ENCODE results near the gene C1orf105.

The C1orf105 gene

GRCh38 chr1:172390683-172391551, 29.6 kb upstream of the C1orf105 start:
- peak overlapping the region; percentile 44 for H3K4me3 ChIP-seq (ENCODE audit: insufficient read depth, low read length, poor library complexity, severe bottlenecking)

DNA sequence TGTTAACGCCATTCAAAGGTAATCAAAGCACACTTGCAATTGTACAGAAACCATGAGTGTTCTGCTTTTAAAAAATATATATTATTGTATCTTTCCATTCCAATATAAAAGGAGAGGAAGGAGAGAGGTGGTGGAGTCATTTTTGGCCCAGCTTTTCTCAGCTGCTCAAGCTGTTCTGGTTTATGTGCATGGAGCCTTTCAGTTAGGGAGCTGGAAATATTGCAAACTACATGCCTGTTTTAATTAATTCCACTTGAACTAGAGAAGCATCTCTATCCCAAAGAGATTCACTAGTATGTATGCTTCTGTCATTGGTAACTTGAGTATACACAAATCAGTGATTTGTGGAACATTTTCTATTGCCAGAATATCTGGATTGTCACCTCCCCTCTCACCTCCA, 28.5 kb upstream of the C1orf105 start:
- H3K4me3 ChIP-seq (ENCODE audit: insufficient read depth, low read length, poor library complexity, severe bottlenecking) = peak overlapping the region; percentile 44
- peak overlapping the region; percentile 58 for H3K9ac ChIP-seq (ENCODE audit: low read length)
- no peaks in the 10 kb centered on the region for H3K9me3 ChIP-seq (ENCODE audit: insufficient read depth, low read length)
- TF ChIP-seq EZH2phosphoT487 (conservative IDR thresholded peaks at IDR 0.05; ENCODE audit: low read length) = no peak
- no peak for TF ChIP-seq CTCF (IDR thresholded peaks at IDR 0.05; ENCODE audit: insufficient read depth, low read length, poor library complexity, severe bottlenecking)
- no peaks in the 10 kb centered on the region for H3K9me2 ChIP-seq (replicated peaks; ENCODE audit: insufficient read depth, low read length)
- no peaks in the 10 kb centered on the region for H3K79me2 ChIP-seq (ENCODE audit: insufficient read depth, low read length)
- H2AFZ ChIP-seq (ENCODE audit: low read depth, low read length, severe bottlenecking) = peak overlapping the region; percentile 52
- peak overlapping the region; percentile 93 for H3K27ac ChIP-seq (ENCODE audit: low read depth, low read length)
- H3K36me3 ChIP-seq (ENCODE audit: low read length) = no peaks in the 10 kb centered on the region
- peaks cover 26% of the 10 kb centered on the region; the same call in 1 of the 2 replicates for H3F3A ChIP-seq (ENCODE audit: insufficient read depth)
- peak overlapping the region; percentile 86 for H3K4me2 ChIP-seq (ENCODE audit: low read depth, low read length, poor library complexity, severe bottlenecking)
- no peaks in the 10 kb centered on the region for H4K20me1 ChIP-seq (ENCODE audit: low read depth, low read length)
- no peaks in the 10 kb centered on the region for H3K27me3 ChIP-seq (ENCODE audit: low read length)

More at GRCh38 chr1:172390683-172391551, 29.6 kb upstream of the C1orf105 start:
- peak overlapping the region; percentile 93 for H3K27ac ChIP-seq (ENCODE audit: low read depth, low read length)
- H3K9me3 ChIP-seq (ENCODE audit: insufficient read depth, low read length) = no peaks in the 10 kb centered on the region
- TF ChIP-seq CTCF (IDR thresholded peaks at IDR 0.05; ENCODE audit: insufficient read depth, low read length, poor library complexity, severe bottlenecking) (no peak), EZH2phosphoT487 (conservative IDR thresholded peaks at IDR 0.05; ENCODE audit: low read length) (no peak)
- H3K4me2 ChIP-seq (ENCODE audit: low read depth, low read length, poor library complexity, severe bottlenecking) = peak overlapping the region; percentile 86
- H3K27me3 ChIP-seq (ENCODE audit: low read length) = no peaks in the 10 kb centered on the region
- H3K79me2 ChIP-seq (ENCODE audit: insufficient read depth, low read length) = no peaks in the 10 kb centered on the region
- H3K9ac ChIP-seq (ENCODE audit: low read length) = peak overlapping the region; percentile 58
- H4K20me1 ChIP-seq (ENCODE audit: low read depth, low read length) = no peaks in the 10 kb centered on the region
- no peaks in the 10 kb centered on the region for H3K9me2 ChIP-seq (replicated peaks; ENCODE audit: insufficient read depth, low read length)
- H2AFZ ChIP-seq (ENCODE audit: low read depth, low read length, severe bottlenecking) = peak overlapping the region; percentile 52
- no peaks in the 10 kb centered on the region for H3K36me3 ChIP-seq (ENCODE audit: low read length)
- H3F3A ChIP-seq (ENCODE audit: insufficient read depth) = peaks cover 26% of the 10 kb centered on the region; the same call in 1 of the 2 replicates

DNA sequence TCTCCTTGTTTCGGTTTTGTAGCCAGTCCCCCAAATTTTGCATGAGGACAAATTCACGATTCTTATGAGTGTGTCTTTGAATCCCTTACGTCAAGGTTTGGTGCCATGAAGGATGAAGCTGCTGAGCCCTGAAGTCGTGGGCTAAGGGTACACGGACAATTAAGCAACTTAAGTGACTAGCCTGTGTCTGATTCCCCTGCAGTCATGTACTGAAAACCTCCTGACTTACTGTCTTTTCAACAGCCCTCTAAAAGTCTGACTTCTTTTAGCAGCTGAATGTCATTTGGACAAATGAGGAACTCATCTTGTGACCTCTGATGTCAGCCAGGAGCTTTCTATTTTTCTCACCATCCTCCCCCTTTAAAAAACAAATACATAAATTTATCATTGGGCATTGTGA, 27.1 kb upstream of the C1orf105 start:
- Histone ChIP-seq H3K4me2 (ENCODE audit: low read depth, low read length, poor library complexity, severe bottlenecking) (peak overlapping the region; percentile 86), H3K9ac (ENCODE audit: low read length) (peak overlapping the region; percentile 45), H3K36me3 (ENCODE audit: low read length) (no peaks in the 10 kb centered on the region), H3K27ac (ENCODE audit: low read depth, low read length) (peak overlapping the region; percentile 93), H3K9me3 (ENCODE audit: insufficient read depth, low read length) (no peaks in the 10 kb centered on the region), H4K20me1 (ENCODE audit: low read depth, low read length) (no peaks in the 10 kb centered on the region), H3F3A (ENCODE audit: insufficient read depth) (peaks cover 26% of the 10 kb centered on the region; the same call in 1 of the 2 replicates), H3K27me3 (ENCODE audit: low read length) (no peaks in the 10 kb centered on the region), H3K4me3 (ENCODE audit: insufficient read depth, low read length, poor library complexity, severe bottlenecking) (peak overlapping the region; percentile 20), H3K9me2 (replicated peaks; ENCODE audit: insufficient read depth, low read length) (no peaks in the 10 kb centered on the region), H3K79me2 (ENCODE audit: insufficient read depth, low read length) (no peaks in the 10 kb centered on the region), H2AFZ (ENCODE audit: low read depth, low read length, severe bottlenecking) (peak overlapping the region; percentile 66)
- TF ChIP-seq CTCF (IDR thresholded peaks at IDR 0.05; ENCODE audit: insufficient read depth, low read length, poor library complexity, severe bottlenecking) = no peak
- TF ChIP-seq EZH2phosphoT487 (conservative IDR thresholded peaks at IDR 0.05; ENCODE audit: low read length) = no peak

Measured in SU-DHL-6 (cell line).